Measurements from ENCODE around the gene CCL11.

Gene CCL11

DNA sequence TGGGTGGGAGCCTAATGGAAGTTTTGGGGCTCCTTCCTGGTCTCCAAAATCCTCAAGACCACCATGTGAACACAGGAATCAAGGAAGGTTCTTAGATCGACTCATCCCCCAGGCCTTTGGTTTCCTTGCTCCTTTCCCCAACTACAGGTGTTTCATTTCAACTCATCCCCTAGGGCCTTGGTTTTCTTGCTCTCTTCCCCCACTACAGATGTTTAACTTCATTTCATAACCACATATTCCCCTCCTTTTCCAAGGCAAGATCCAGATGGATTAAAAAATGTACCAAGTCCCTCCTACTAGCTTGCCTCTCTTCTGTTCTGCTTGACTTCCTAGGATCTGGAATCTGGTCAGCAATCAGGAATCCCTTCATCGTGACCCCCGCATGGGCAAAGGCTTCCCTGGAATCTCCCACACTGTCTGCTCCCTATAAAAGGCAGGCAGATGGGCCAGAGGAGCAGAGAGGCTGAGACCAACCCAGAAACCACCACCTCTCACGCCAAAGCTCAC lies at the start of gene CCL11:
Gene CCL11 (plus strand): TSS at position 457 of the 507 bp plus-strand sequence. CDS start 67 bp downstream, outside the sequence.
- no peak for ATAC-seq
- H3K4me3 Mint-ChIP-seq = no peak within 1 kb of the TSS
- H3K4me1 Mint-ChIP-seq = no peaks in the 10 kb centered on the region
- no peak within 1 kb of the TSS for H3K27ac Mint-ChIP-seq
- H3K27me3 Mint-ChIP-seq = peaks cover 60% of the 10 kb centered on the region
- no peaks in the 10 kb centered on the region for H3K36me3 Mint-ChIP-seq
- peaks cover 7% of the 10 kb centered on the region for H3K9me3 Mint-ChIP-seq

DNA sequence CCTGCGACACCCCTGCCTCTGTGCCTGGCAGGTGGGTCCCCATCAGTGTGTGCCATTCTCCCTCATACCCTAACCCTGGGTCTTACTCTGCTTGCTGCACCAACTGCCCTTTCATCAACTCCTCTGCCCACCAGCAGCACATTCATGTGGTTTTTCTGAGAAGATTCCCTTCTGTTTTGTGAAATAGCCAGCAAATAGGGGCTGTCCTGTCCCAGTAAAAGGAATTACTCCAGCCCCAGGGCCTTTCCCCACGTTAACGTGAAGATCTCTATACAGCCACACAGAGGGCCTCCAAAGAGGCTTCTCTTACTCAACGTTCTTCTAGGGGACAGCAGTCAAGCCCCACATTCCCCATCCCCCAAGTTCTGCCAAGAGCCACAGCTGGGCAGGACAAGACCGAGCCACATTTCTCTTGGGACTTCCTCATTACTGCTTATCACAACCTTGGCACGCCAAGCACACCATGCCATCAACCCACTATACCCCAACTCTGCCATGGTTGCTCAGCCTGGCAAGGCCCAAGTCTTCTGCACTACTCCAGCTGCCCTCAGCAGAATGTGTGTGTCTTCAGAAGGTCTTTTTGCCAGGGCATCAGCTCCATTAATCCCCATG lies 49.2 kb upstream of the CCL11 start:
- H3K9me3 Mint-ChIP-seq = no peaks in the 10 kb centered on the region
- peaks cover 17% of the 10 kb centered on the region for H3K27me3 Mint-ChIP-seq
- no peak overlapping the region for H3K4me3 Mint-ChIP-seq
- ATAC-seq = peak; percentile 54
- peak overlapping the region; percentile 2 for H3K27ac Mint-ChIP-seq
- H3K4me1 Mint-ChIP-seq = peaks cover 26% of the 10 kb centered on the region
- no peaks in the 10 kb centered on the region for H3K36me3 Mint-ChIP-seq

DNA sequence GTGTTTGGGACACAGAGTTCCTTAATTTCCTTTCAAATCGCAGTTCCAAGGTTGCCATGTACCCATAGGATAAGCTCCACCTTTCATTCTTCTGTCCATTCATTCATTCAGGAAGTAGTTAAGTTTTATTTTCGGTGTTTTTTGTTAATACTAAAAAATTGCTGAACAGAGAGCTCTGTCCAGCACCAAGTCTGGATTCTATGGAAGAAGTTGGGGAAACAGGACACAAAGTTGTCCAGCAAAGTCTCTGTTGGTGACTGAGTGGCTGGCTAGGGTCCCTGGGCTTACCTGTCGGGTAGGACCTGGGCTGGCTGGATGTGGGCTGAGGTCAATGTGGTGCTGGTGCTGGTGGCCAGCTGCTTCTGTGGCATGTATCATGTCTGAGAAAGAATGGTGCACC lies 48.1 kb upstream of the CCL11 start:
- Mint-ChIP-seq H3K36me3 (no peaks in the 10 kb centered on the region), H3K27me3 (peaks cover 15% of the 10 kb centered on the region), H3K9me3 (no peaks in the 10 kb centered on the region), H3K4me1 (peaks cover 30% of the 10 kb centered on the region), H3K4me3 (no peak overlapping the region), H3K27ac (no peak overlapping the region)
- no peak for ATAC-seq

DNA sequence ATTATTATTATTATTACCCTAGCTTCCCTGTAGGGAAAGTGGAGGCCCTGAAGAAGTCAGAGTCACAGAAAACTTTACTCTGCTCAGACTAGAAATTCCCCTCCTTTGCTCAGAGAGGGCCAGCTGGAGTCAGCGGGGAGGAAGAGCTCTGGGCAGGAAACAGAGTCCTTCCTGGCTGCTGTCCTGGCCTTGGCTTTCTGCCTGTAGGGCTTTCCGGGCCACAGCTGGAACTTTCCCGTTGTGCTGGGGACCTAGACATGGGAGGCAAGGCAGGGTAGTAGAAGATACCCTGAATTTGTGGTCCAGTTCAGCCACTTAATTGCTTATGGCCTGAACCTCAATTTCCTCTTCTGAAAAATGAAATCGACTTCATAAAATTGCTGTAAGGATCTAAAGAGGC lies 44.5 kb upstream of the CCL11 start:
- no peak for ATAC-seq
- H3K4me3 Mint-ChIP-seq = no peak overlapping the region
- no peaks in the 10 kb centered on the region for H3K9me3 Mint-ChIP-seq
- no peaks in the 10 kb centered on the region for H3K36me3 Mint-ChIP-seq
- H3K27me3 Mint-ChIP-seq = no peaks in the 10 kb centered on the region
- no peak overlapping the region for H3K27ac Mint-ChIP-seq
- H3K4me1 Mint-ChIP-seq = peaks cover 16% of the 10 kb centered on the region

DNA sequence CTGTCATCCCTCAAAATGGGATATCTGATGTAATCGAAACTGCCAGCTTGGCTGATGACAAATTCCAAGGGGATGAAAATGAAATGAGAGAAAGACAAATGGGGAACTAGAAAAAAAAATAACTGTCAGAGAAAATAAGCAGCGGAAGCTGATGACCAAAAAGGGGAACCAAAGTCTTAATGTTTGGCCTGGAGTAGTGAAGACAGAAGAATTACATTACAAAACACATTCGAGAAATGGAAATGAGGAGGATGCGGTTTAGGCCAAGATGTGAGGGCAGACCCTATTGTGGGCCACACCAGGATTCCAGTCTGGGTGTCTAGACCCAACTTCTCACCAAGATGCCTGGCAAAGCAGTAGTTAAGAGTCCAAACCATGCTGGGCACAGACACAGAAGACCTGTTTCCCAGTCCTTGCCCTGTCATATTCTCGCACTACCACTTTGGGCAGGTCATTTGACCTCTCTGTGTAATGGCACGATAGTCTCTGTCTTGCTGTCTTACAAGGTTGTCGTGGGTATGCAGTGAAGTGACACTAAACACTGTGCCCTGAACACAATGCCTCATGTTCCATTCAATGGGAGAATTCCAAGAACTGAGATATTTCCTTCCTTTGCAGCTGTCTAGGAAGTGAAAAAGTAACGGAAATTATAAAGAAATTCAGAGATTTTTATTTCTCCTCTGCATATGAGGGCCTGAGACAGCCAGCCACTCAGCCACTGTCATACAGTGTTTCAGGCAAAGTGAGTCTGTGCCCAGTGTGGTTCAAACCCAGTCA lies 42.8 kb upstream of the CCL11 start:
- H3K4me3 Mint-ChIP-seq = no peak overlapping the region
- H3K27ac Mint-ChIP-seq = peak overlapping the region; percentile 30
- ATAC-seq = peak; percentile 76

GRCh38 chr17:34243364-34244320 lies 41.9 kb upstream of the CCL11 start:
- ATAC-seq = peak; percentile 65
- no peaks in the 10 kb centered on the region for H3K27me3 Mint-ChIP-seq
- peaks cover 9% of the 10 kb centered on the region for H3K4me1 Mint-ChIP-seq
- no peaks in the 10 kb centered on the region for H3K36me3 Mint-ChIP-seq
- H3K9me3 Mint-ChIP-seq = no peaks in the 10 kb centered on the region
- no peak overlapping the region for H3K4me3 Mint-ChIP-seq
- H3K27ac Mint-ChIP-seq = no peak overlapping the region

More for the DNA sequence above, 42.8 kb upstream of the CCL11 start:
- Mint-ChIP-seq H3K36me3 (no peaks in the 10 kb centered on the region), H3K4me1 (peaks cover 9% of the 10 kb centered on the region), H3K27me3 (no peaks in the 10 kb centered on the region), H3K9me3 (no peaks in the 10 kb centered on the region)

- Mint-ChIP-seq H3K36me3 (no peaks in the 10 kb centered on the region), H3K9me3 (no peaks in the 10 kb centered on the region), H3K27ac (no peak overlapping the region)
Observed at GRCh38 chr17:34245351-34245905, 40.1 kb upstream of the CCL11 start.

GRCh38 chr17:34246446-34246845 lies 39.1 kb upstream of the CCL11 start:
- peak; percentile 68 for ATAC-seq
- no peaks in the 10 kb centered on the region for H3K36me3 Mint-ChIP-seq
- peaks cover 10% of the 10 kb centered on the region for H3K27me3 Mint-ChIP-seq
- H3K9me3 Mint-ChIP-seq = no peaks in the 10 kb centered on the region
- peaks cover 13% of the 10 kb centered on the region for H3K4me1 Mint-ChIP-seq
- no peak overlapping the region for H3K4me3 Mint-ChIP-seq
- no peak overlapping the region for H3K27ac Mint-ChIP-seq

More at GRCh38 chr17:34245351-34245905, 40.1 kb upstream of the CCL11 start:
- peaks cover 9% of the 10 kb centered on the region for H3K4me1 Mint-ChIP-seq
- no peak for ATAC-seq
- no peaks in the 10 kb centered on the region for H3K27me3 Mint-ChIP-seq
- H3K4me3 Mint-ChIP-seq = no peak overlapping the region

- Mint-ChIP-seq H3K27ac (no peak overlapping the region), H3K27me3 (peaks cover 14% of the 10 kb centered on the region), H3K4me1 (peaks cover 17% of the 10 kb centered on the region), H3K9me3 (no peaks in the 10 kb centered on the region), H3K36me3 (no peaks in the 10 kb centered on the region), H3K4me3 (no peak overlapping the region)
- no peak for ATAC-seq
Observed at GRCh38 chr17:34246881-34247280, 38.7 kb upstream of the CCL11 start.

- Mint-ChIP-seq H3K27me3 (peaks cover 14% of the 10 kb centered on the region), H3K4me1 (peaks cover 21% of the 10 kb centered on the region), H3K9me3 (no peaks in the 10 kb centered on the region), H3K4me3 (no peak overlapping the region), H3K27ac (no peak overlapping the region), H3K36me3 (no peaks in the 10 kb centered on the region)
- no peak for ATAC-seq
Observed at GRCh38 chr17:34248511-34249024, 37.0 kb upstream of the CCL11 start.

DNA sequence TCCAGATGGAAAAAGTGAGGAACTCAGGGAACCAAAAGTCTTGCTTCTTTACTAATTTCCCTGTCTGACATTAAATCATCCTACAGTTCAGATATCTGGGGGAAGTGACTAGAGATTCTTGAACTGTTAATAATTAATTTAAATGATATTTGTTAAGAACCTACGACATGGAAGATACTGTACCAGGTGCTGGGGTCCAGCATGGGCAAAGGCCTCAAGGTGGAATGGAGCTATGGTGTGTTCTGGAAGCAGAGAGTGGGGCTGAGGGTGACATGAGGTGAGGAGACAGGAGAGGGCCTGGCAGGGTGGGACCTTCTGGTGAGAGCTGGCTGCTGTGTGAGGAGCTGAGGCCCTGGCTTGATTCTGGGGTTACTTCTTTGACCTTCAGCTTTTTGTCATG lies 36.5 kb upstream of the CCL11 start:
- ATAC-seq = no peak
- Mint-ChIP-seq H3K36me3 (no peaks in the 10 kb centered on the region), H3K4me1 (peaks cover 21% of the 10 kb centered on the region), H3K27ac (no peak overlapping the region), H3K9me3 (no peaks in the 10 kb centered on the region), H3K4me3 (no peak overlapping the region), H3K27me3 (peaks cover 14% of the 10 kb centered on the region)

- Mint-ChIP-seq H3K9me3 (no peaks in the 10 kb centered on the region), H3K27me3 (peaks cover 14% of the 10 kb centered on the region), H3K4me1 (peaks cover 21% of the 10 kb centered on the region), H3K4me3 (no peak overlapping the region), H3K27ac (no peak overlapping the region), H3K36me3 (no peaks in the 10 kb centered on the region)
- ATAC-seq = no peak
Observed at GRCh38 chr17:34249478-34249877, 36.1 kb upstream of the CCL11 start.

GRCh38 chr17:34251186-34251585 lies 34.4 kb upstream of the CCL11 start:
- H3K4me3 Mint-ChIP-seq = no peak overlapping the region
- ATAC-seq = no peak
- H3K27me3 Mint-ChIP-seq = peaks cover 31% of the 10 kb centered on the region
- no peaks in the 10 kb centered on the region for H3K9me3 Mint-ChIP-seq
- H3K4me1 Mint-ChIP-seq = peaks cover 30% of the 10 kb centered on the region
- H3K36me3 Mint-ChIP-seq = no peaks in the 10 kb centered on the region
- no peak overlapping the region for H3K27ac Mint-ChIP-seq

DNA sequence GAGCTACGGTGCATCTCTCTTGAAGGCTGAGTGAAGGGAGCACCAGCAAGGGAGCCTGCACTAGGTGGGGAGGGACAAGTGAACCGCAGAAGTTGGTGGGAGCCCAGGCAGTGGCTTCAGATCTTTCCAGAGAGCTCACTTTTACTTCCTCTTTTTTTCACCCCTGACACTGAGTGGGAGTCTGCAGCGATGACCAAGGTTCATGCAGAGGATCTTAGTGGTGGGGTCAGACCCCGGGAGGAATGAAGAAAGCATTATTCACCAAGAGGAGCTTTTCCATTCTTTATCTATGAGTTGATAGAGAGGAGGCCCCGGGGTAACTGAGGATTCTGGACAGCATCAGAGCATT lies 33.5 kb upstream of the CCL11 start:
- Mint-ChIP-seq H3K4me3 (no peak overlapping the region), H3K36me3 (no peaks in the 10 kb centered on the region), H3K27ac (no peak overlapping the region), H3K4me1 (peaks cover 30% of the 10 kb centered on the region), H3K9me3 (no peaks in the 10 kb centered on the region), H3K27me3 (peaks cover 39% of the 10 kb centered on the region)
- ATAC-seq = peak; percentile 88
